Upper lobe of left lung (tissue), 4 donors: ENCODE measurements around the gene DFFB.

Experiments used
- CTCF ChIP-seq, 6 experiments: fragments of 450-650 bp in 4 of 6; fragments of 200-600 bp in 2 of 6; sonication (generic) in 2 of 6; IDR thresholded peaks; one replicate each; pipeline ENCODE4 v1.5.1; 2016 to 2019; ENCODE audit warnings: antibody characterized with exemption in 6 of 6
- EP300 ChIP-seq, 4 donors: sonication (generic); formaldehyde crosslinking; IDR thresholded peaks; one replicate each; pipeline ENCODE4 v1.5.1; 2017; ENCODE audit warnings: antibody characterized with exemption in 4 of 4, control low read depth in 2 of 4
- POLR2A ChIP-seq, 4 donors: fragments of 450-650 bp; IDR thresholded peaks; one replicate each; pipeline ENCODE4 v1.5.1; 2016 to 2017; ENCODE audit warnings: antibody characterized with exemption in 4 of 4, mild to moderate bottlenecking in 2 of 4

DNA sequence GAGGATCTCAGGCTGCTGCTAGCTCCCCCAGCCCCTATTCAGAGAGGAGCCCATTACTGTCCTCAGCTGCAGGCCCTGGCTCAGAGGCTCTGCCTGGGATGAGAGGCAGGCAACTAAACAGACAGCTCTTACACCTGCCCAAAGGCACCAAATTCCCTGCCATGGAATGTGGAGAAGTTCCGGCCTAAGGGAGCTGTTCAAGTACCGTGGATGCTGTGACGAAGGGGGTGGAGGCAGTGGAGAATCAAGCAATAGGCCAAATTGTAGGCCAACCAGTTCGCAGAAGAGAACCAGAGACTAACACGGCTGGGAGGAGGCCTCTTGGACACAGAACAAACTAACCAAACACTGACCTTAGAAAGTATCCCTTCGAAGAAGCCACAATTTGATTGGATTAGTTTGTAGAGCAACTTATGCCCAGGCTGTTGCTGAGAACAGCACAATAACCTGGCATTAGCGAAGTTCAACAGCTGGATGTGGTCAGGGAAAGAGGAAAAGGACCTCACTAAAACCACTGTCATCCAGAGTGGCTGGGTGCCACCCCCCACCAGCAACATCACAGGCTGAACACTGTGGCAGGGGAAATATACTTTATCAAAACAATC is 39.2 kb downstream of the DFFB start:
- no peak for TF ChIP-seq CTCF (IDR thresholded peaks at IDR 0.05)
- TF ChIP-seq POLR2A (IDR thresholded peaks at IDR 0.05): no peak
- TF ChIP-seq EP300 (IDR thresholded peaks at IDR 0.05): no peak
